Trophoblast cell (in vitro differentiated cells and primary cell): ENCODE data around the gene FAM9C.
A peak's percentile ranks its signal among the peaks of the same experiment; 100 is the strongest.

ENCODE experiments used
- DNase-seq, 2 donors: peaks; one replicate each; pipeline ENCODE4 v3.0.0-alpha.2; 2016
- H2AFZ ChIP-seq: 2 replicates; pipeline ENCODE4 v1.6.1; 2013; ENCODE audit warnings: low read length, moderate library complexity, mild to moderate bottlenecking; ENCODE audit not compliant: insufficient read depth, poor library complexity
- H2AK5ac ChIP-seq: 2 replicates; pipeline ENCODE4 v1.6.1; 2013; ENCODE audit warnings: mild to moderate bottlenecking, low read length
- H2BK120ac ChIP-seq: 2 replicates; pipeline ENCODE4 v1.6.1; 2013; ENCODE audit warnings: low read length, mild to moderate bottlenecking, moderate library complexity; ENCODE audit not compliant: insufficient read depth, poor library complexity
- H2BK12ac ChIP-seq: 2 replicates; pipeline ENCODE4 v1.6.1; 2013; ENCODE audit warnings: mild to moderate bottlenecking, low read length, moderate library complexity
- H2BK5ac ChIP-seq: 2 replicates; pipeline ENCODE4 v1.6.1; 2013; ENCODE audit warnings: low read length, low read depth, moderate library complexity, mild to moderate bottlenecking; ENCODE audit not compliant: poor library complexity
- H3K14ac ChIP-seq: 2 replicates; pipeline ENCODE4 v1.6.1; 2013; ENCODE audit warnings: mild to moderate bottlenecking, low read length
- H3K18ac ChIP-seq: 2 replicates; pipeline ENCODE4 v1.6.1; 2013; ENCODE audit warnings: mild to moderate bottlenecking, low read length
- H3K23ac ChIP-seq: 2 replicates; pipeline ENCODE4 v1.6.1; 2013; ENCODE audit warnings: low read length
- H3K27ac ChIP-seq: 2 replicates; pipeline ENCODE4 v1.5.1; 2013; ENCODE audit warnings: low read depth, mild to moderate bottlenecking, inconsistent platforms, low read length, moderate library complexity
- H3K27me3 ChIP-seq: 2 replicates; pipeline ENCODE4 v1.6.1; 2013; ENCODE audit warnings: inconsistent platforms, mild to moderate bottlenecking, low read length, moderate library complexity; ENCODE audit not compliant: insufficient read depth
- H3K36me3 ChIP-seq, 2 experiments: 1 replicate in 1 of 2; 2 replicates in 1 of 2; pipeline ENCODE4 v1.6.1; 2013; ENCODE audit warnings: low read length in 2 of 2, mild to moderate bottlenecking in 2 of 2, moderate library complexity in 1 of 2; ENCODE audit not compliant: insufficient read depth in 2 of 2, control insufficient read depth in 1 of 2
- H3K4ac ChIP-seq: 2 replicates; pipeline ENCODE4 v1.6.1; 2013; ENCODE audit warnings: low read depth, mild to moderate bottlenecking, low read length, moderate library complexity
- H3K4me1 ChIP-seq, 2 experiments: 1 replicate in 1 of 2; 2 replicates in 1 of 2; pipeline ENCODE4 v1.6.1; 2013; ENCODE audit warnings: low read length in 2 of 2, mild to moderate bottlenecking in 2 of 2, moderate library complexity in 1 of 2; ENCODE audit not compliant: insufficient read depth in 2 of 2, control insufficient read depth in 1 of 2
- H3K4me2 ChIP-seq: 2 replicates; pipeline ENCODE4 v1.6.1; 2013; ENCODE audit warnings: inconsistent platforms, mild to moderate bottlenecking, low read length, moderate library complexity
- H3K4me3 ChIP-seq: 2 replicates; pipeline ENCODE4 v1.5.1; 2013; ENCODE audit warnings: mild to moderate bottlenecking, low read depth, low read length, inconsistent platforms
- H3K79me1 ChIP-seq: one replicate; pipeline ENCODE4 v1.6.1; 2013; ENCODE audit warnings: low read length
- H3K79me2 ChIP-seq: 2 replicates; pipeline ENCODE4 v1.6.1; 2013; ENCODE audit warnings: low read length, mild to moderate bottlenecking; ENCODE audit not compliant: control insufficient read depth, insufficient read depth, poor library complexity
- H3K9ac ChIP-seq: 2 replicates; pipeline ENCODE4 v1.6.1; 2013; ENCODE audit warnings: mild to moderate bottlenecking, low read length
- H3K9me3 ChIP-seq: 2 replicates; pipeline ENCODE4 v1.6.1; 2013; ENCODE audit warnings: low read depth, mild to moderate bottlenecking, control low read depth, inconsistent platforms, low read length; ENCODE audit not compliant: insufficient read depth
- H4K12ac ChIP-seq: 2 replicates; pipeline ENCODE4 v1.6.1; 2013; ENCODE audit warnings: low read depth, mild to moderate bottlenecking, low read length, moderate library complexity
- H4K8ac ChIP-seq: 2 replicates; pipeline ENCODE4 v1.6.1; 2013; ENCODE audit warnings: low read depth, mild to moderate bottlenecking, low read length, moderate library complexity
- H4K91ac ChIP-seq: one replicate; pipeline ENCODE4 v1.6.1; 2013; ENCODE audit warnings: low read depth, mild to moderate bottlenecking, low read length, moderate library complexity
- WGBS: extraction: QIAGEN DNeasy Blood & Tissue Kit; methylation state at CpG from one replicate; pipeline ENCODE4 v1.1.7; 2013; ENCODE audit warnings: missing lambda C conversion rate; ENCODE audit not compliant: insufficient read length, insufficient coverage; ENCODE audit errors: extremely low coverage; 5-methylcytosine and 5-hydroxymethylcytosine counted together

Gene FAM9C

DNA sequence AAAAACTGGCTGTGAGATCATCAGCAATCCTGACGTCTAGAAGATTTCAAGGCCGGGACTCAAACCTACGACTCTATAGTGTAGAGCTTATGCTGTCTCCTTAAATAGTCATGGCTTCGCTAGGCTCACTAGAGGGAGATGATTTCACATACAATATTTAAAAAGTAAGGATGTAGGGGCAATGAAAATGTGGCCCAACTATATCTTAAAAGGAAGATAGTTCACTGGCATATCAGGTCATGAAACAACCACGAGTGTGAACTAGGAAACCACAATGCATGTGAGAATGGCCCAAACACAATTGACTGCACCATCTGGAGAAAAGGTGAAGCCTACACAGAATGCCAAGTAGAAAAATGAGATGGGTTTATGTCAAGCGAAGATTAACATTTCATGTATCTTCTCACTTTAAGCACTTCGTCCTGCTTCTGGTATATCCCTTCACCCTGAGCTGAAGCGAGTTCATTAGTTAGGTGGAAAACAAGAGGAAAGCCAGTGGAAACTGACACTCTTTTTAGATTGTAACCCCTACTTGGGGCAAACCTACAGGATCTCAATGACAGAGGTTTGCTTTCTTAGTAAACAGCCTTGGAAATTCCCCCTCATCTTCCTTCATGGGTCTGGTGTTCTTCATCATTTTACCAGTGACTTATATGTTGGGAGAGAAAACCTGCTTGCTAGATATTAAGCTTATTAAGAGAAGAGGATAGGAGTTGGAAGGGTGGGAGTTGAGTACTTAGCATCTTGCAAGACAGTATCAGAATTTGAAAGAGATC is 17.4 kb downstream of the FAM9C start:
- H3K9me3 ChIP-seq = no peaks in the 10 kb centered on the region
- no peak overlapping the region for H3K18ac ChIP-seq
- no peak overlapping the region for H4K12ac ChIP-seq
- H3K36me3 ChIP-seq = no peaks in the 10 kb centered on the region
- no peak overlapping the region for H3K4ac ChIP-seq
- no peak overlapping the region for H3K4me2 ChIP-seq
- H4K8ac ChIP-seq = no peak overlapping the region
- no peaks in the 10 kb centered on the region for H3K79me2 ChIP-seq
- H2BK120ac ChIP-seq = no peak overlapping the region
- peaks cover 10% of the 10 kb centered on the region for H3K79me1 ChIP-seq
- H3K23ac ChIP-seq = no peak overlapping the region
- no peak overlapping the region for H3K27ac ChIP-seq
- H2BK12ac ChIP-seq = no peak overlapping the region
- no peak overlapping the region for H2BK5ac ChIP-seq
- peaks cover 8 to 14% of the 10 kb centered on the region in 2 experiments for H3K4me1 ChIP-seq
- DNase-seq = no peak
- H3K9ac ChIP-seq = no peak overlapping the region
- no peaks in the 10 kb centered on the region for H3K27me3 ChIP-seq
- no peak overlapping the region for H4K91ac ChIP-seq
- H2AFZ ChIP-seq = no peak overlapping the region
- no peak overlapping the region for H2AK5ac ChIP-seq
- no peak overlapping the region for H3K4me3 ChIP-seq
- H3K14ac ChIP-seq = no peak overlapping the region
- no CpG with 5 or more reads among the region's 8 CpGs for WGBS

GRCh38 chrX:13024986-13025385 is 19.4 kb downstream of the FAM9C start:
- no peak overlapping the region for H2BK12ac ChIP-seq
- no peak overlapping the region for H3K14ac ChIP-seq
- no peak overlapping the region for H3K4ac ChIP-seq
- peak; percentile 51 to 79 for DNase-seq
- no peak overlapping the region for H4K12ac ChIP-seq
- no peak overlapping the region for H2AFZ ChIP-seq
- no peak overlapping the region for H3K9ac ChIP-seq
- H3K27ac ChIP-seq = no peak overlapping the region
- H4K91ac ChIP-seq = no peak overlapping the region
- H3K79me1 ChIP-seq = peaks cover 7% of the 10 kb centered on the region
- H3K36me3 ChIP-seq = no peaks in the 10 kb centered on the region
- no peaks in the 10 kb centered on the region for H3K79me2 ChIP-seq
- H3K23ac ChIP-seq = no peak overlapping the region
- H3K18ac ChIP-seq = no peak overlapping the region
- no peak overlapping the region for H3K4me3 ChIP-seq
- H3K4me2 ChIP-seq = peak overlapping the region; percentile 27
- WGBS = no CpG with 5 or more reads among the region's 3 CpGs
- peaks cover 3 to 11% of the 10 kb centered on the region in 2 experiments for H3K4me1 ChIP-seq
- H2BK5ac ChIP-seq = no peak overlapping the region
- H2BK120ac ChIP-seq = no peak overlapping the region
- H3K27me3 ChIP-seq = no peaks in the 10 kb centered on the region
- no peaks in the 10 kb centered on the region for H3K9me3 ChIP-seq
- no peak overlapping the region for H4K8ac ChIP-seq
- no peak overlapping the region for H2AK5ac ChIP-seq

DNA sequence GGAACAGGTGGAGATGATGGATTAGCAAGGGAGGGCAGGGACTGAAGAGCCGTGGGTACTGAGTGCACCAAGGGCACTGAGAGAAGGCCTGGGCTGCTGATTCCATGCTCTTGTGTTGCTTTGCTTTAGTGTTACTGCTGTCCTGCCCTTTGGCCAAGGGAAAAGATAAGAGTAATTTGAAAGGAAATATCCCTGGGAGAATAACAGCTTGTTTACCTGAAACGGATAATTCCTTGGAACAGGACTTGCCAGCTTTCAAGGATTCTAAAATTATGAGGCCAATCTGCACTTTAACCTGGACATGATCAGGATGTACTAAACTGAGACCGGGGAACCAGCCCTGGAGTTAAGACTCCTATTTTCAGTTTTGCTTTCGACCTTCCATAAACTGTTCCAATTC is 20.4 kb downstream of the FAM9C start:
- no peak overlapping the region for H3K4ac ChIP-seq
- no peak overlapping the region for H3K4me3 ChIP-seq
- no peak overlapping the region for H4K12ac ChIP-seq
- no peak overlapping the region for H2BK5ac ChIP-seq
- WGBS = no CpG with 5 or more reads among the region's 4 CpGs
- no peak overlapping the region for H2BK12ac ChIP-seq
- H3K79me1 ChIP-seq = peaks cover 3% of the 10 kb centered on the region
- H3K79me2 ChIP-seq = no peaks in the 10 kb centered on the region
- H2AK5ac ChIP-seq = no peak overlapping the region
- no peak overlapping the region for H4K91ac ChIP-seq
- H3K27me3 ChIP-seq = no peaks in the 10 kb centered on the region
- peaks cover 2 to 9% of the 10 kb centered on the region in 2 experiments for H3K4me1 ChIP-seq
- H3K9me3 ChIP-seq = no peaks in the 10 kb centered on the region
- H4K8ac ChIP-seq = no peak overlapping the region
- H3K4me2 ChIP-seq = no peak overlapping the region
- no peaks in the 10 kb centered on the region for H3K36me3 ChIP-seq
- no peak overlapping the region for H3K23ac ChIP-seq
- DNase-seq = no peak
- no peak overlapping the region for H2BK120ac ChIP-seq
- H3K9ac ChIP-seq = no peak overlapping the region
- no peak overlapping the region for H3K14ac ChIP-seq
- H2AFZ ChIP-seq = no peak overlapping the region
- H3K27ac ChIP-seq = no peak overlapping the region
- no peak overlapping the region for H3K18ac ChIP-seq

DNA sequence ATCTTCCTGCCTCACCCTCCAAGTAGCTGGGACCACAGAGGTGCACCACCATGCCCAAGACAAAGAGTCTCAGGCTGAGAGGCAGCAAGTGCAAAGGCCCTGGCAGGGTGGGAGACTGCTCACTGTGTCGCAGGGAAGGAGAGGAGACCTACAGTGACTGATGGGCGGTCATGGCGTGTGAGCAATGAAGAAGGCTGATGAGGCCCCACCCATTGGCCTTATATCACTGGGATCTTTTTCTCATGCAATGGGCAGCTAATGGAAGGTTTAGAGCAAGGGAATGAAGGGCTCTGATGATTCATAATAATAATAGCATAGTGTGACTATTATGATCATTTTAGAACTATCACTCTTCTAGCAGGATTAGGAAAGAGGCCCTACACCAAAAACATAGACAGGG is 20.9 kb downstream of the FAM9C start:
- H3K23ac ChIP-seq = no peak overlapping the region
- no peak overlapping the region for H2AFZ ChIP-seq
- no peak overlapping the region for H4K91ac ChIP-seq
- no peak overlapping the region for H4K8ac ChIP-seq
- H3K9ac ChIP-seq = no peak overlapping the region
- no peak overlapping the region for H3K4me2 ChIP-seq
- H2BK12ac ChIP-seq = no peak overlapping the region
- WGBS = no CpG with 5 or more reads among the region's 3 CpGs
- H3K4me3 ChIP-seq = no peak overlapping the region
- H3K27me3 ChIP-seq = no peaks in the 10 kb centered on the region
- DNase-seq = no peak
- H3K14ac ChIP-seq = no peak overlapping the region
- H3K36me3 ChIP-seq = no peaks in the 10 kb centered on the region
- H3K4me1 ChIP-seq = peaks cover 0 to 9% of the 10 kb centered on the region in 2 experiments
- no peak overlapping the region for H4K12ac ChIP-seq
- no peak overlapping the region for H3K18ac ChIP-seq
- H3K79me1 ChIP-seq = peaks cover 3% of the 10 kb centered on the region
- no peak overlapping the region for H2BK5ac ChIP-seq
- no peaks in the 10 kb centered on the region for H3K79me2 ChIP-seq
- no peaks in the 10 kb centered on the region for H3K9me3 ChIP-seq
- no peak overlapping the region for H2AK5ac ChIP-seq
- H3K27ac ChIP-seq = no peak overlapping the region
- no peak overlapping the region for H3K4ac ChIP-seq
- H2BK120ac ChIP-seq = no peak overlapping the region
